Esophagus muscularis mucosa (tissue), 4 donors: ENCODE measurements around the gene MEGF9. TPM values are rescaled to one million over a fixed set of nuclear protein-coding genes. Genes with fewer than 3 reads are reported as not detected.

Experiments
- DNase-seq: peaks from one replicate; pipeline ENCODE4 v3.0.0-alpha.2; 2017; ENCODE audit errors: extremely low spot score
- H3K27ac ChIP-seq, 4 donors: fragments of 200-600 bp; sonication (generic); replicated peaks in 1 of 4; 1 replicate in 3 of 4; 2 replicates in 1 of 4; pipeline ENCODE4 v1.5.1; 2016 to 2019; ENCODE audit warnings: mild to moderate bottlenecking in 1 of 4
- H3K27me3 ChIP-seq, 4 donors: fragments of 200-600 bp; sonication (generic); one replicate each; pipeline versions ENCODE4 v1.5.1 to v1.6.0; 2016 to 2019
- H3K36me3 ChIP-seq, 4 donors: fragments of 200-600 bp; sonication (generic); one replicate each; pipeline ENCODE4 v1.5.1; 2016 to 2019
- H3K4me1 ChIP-seq, 4 donors: fragments of 200-600 bp; sonication (generic); one replicate each; pipeline ENCODE4 v1.5.1; 2016 to 2019
- H3K4me3 ChIP-seq, 4 donors: fragments of 200-600 bp; sonication (generic); 1 replicate in 2 of 4; 2 replicates in 2 of 4; pipeline ENCODE4 v1.5.1; 2016 to 2019; ENCODE audit warnings: mild to moderate bottlenecking in 4 of 4, moderate library complexity in 1 of 4
- H3K9me3 ChIP-seq, 4 donors: fragments of 200-600 bp; sonication (generic); 1 replicate in 3 of 4; 2 replicates in 1 of 4; pipeline ENCODE4 v1.5.1; 2016 to 2019
- CTCF ChIP-seq, 3 experiments: fragments of 200-600 bp in 2 of 3; fragments of 450-650 bp in 1 of 3; sonication (generic) in 2 of 3; IDR thresholded peaks; one replicate each; pipeline ENCODE4 v1.5.1; 2017 to 2019; ENCODE audit warnings: antibody characterized with exemption in 3 of 3, mild to moderate bottlenecking in 2 of 3, moderate library complexity in 1 of 3
- EP300 ChIP-seq: sonication (generic); formaldehyde crosslinking; IDR thresholded peaks from one replicate; pipeline ENCODE4 v1.6.1; 2017; ENCODE audit warnings: antibody characterized with exemption
- POLR2A ChIP-seq: fragments of 450-650 bp; IDR thresholded peaks from one replicate; pipeline ENCODE4 v1.6.1; 2017; ENCODE audit warnings: antibody characterized with exemption, moderate library complexity, mild to moderate bottlenecking, low read depth
- POLR2AphosphoS5 ChIP-seq, 2 donors: sonication (generic); formaldehyde crosslinking; IDR thresholded peaks; one replicate each; pipeline ENCODE4 v1.6.1; 2017; ENCODE audit warnings: antibody characterized with exemption in 2 of 2
- WGBS: methylation state at CpG from one replicate; pipeline ENCODE4 v1.1.5; 2018; 5-methylcytosine and 5-hydroxymethylcytosine counted together
- intact Hi-C: fragments of 100-400 bp; cut with DNase I; formaldehyde crosslinking; loops from one replicate; pipeline ENCODE4 v1.15.1; 2023
- total RNA-seq, 4 donors: library from RNA; depleted of rRNA; stranded (reverse); fragments of >200 nt; gene quantifications; one replicate each; pipeline versions ENCODE4 v1.1.0 to v1.2.1, GENCODE V29; 2016

Gene MEGF9
- total RNA-seq, 4 donors from 2014 or later, result 17.1 to 23.1 (median 18.9) TPM

GRCh38 chr9:120663380-120663779 lies 50.9 kb downstream of the MEGF9 start:
- H3K9me3 ChIP-seq, result no peaks in the 10 kb centered on the region
- no peak overlapping the region for H3K4me3 ChIP-seq
- no peaks in the 10 kb centered on the region for H3K36me3 ChIP-seq
- intact Hi-C loops, result no loop called here
- no peak for DNase-seq
- H3K27ac ChIP-seq, result no peak overlapping the region
- TF ChIP-seq POLR2AphosphoS5 (IDR thresholded peaks at IDR 0.05) (no peak), POLR2A (no peak), CTCF (IDR thresholded peaks at IDR 0.05) (no peak), EP300 (no peak)
- 75% methylated on average over 3 of the region's 3 CpGs for WGBS
- peaks cover 3 to 14% (median 6%) of the 10 kb centered on the region in 4 donors for H3K4me1 ChIP-seq
- H3K27me3 ChIP-seq, result no peaks in the 10 kb centered on the region

- H3K27ac ChIP-seq, result no peak overlapping the region
Measured at GRCh38 chr9:120662513-120662912, 51.8 kb downstream of the MEGF9 start.

GRCh38 chr9:120659676-120660075 lies 54.6 kb downstream of the MEGF9 start:
- H3K27ac ChIP-seq, result no peak overlapping the region
- WGBS, result 86% methylated on average over 2 of the region's 2 CpGs

More at GRCh38 chr9:120662513-120662912, 51.8 kb downstream of the MEGF9 start:
- Histone ChIP-seq H3K36me3 (no peaks in the 10 kb centered on the region), H3K9me3 (no peaks in the 10 kb centered on the region), H3K4me1 (peaks cover 0 to 12% (median 2%) of the 10 kb centered on the region in 4 donors), H3K27me3 (no peaks in the 10 kb centered on the region), H3K4me3 (no peak overlapping the region)
- WGBS, result 97% methylated on average over 8 of the region's 8 CpGs
- TF ChIP-seq POLR2A (no peak), EP300 (no peak), CTCF (IDR thresholded peaks at IDR 0.05) (no peak), POLR2AphosphoS5 (IDR thresholded peaks at IDR 0.05) (no peak)
- DNase-seq, result no peak
- intact Hi-C loops, result no loop called here

GRCh38 chr9:120659209-120659608 lies 55.1 kb downstream of the MEGF9 start:
- Histone ChIP-seq H3K4me1 (peaks cover 0 to 12% (median 2%) of the 10 kb centered on the region in 4 donors), H3K27ac (no peak overlapping the region), H3K9me3 (no peaks in the 10 kb centered on the region), H3K4me3 (no peak overlapping the region), H3K27me3 (no peaks in the 10 kb centered on the region), H3K36me3 (no peaks in the 10 kb centered on the region)
- no peak for DNase-seq
- 65% methylated on average over 3 of the region's 3 CpGs for WGBS
- intact Hi-C loops, result no loop called here
- TF ChIP-seq POLR2A (no peak), EP300 (no peak), CTCF (IDR thresholded peaks at IDR 0.05) (no peak), POLR2AphosphoS5 (IDR thresholded peaks at IDR 0.05) (no peak)

More at GRCh38 chr9:120659676-120660075, 54.6 kb downstream of the MEGF9 start:
- no peaks in the 10 kb centered on the region for H3K36me3 ChIP-seq
- H3K27me3 ChIP-seq, result no peaks in the 10 kb centered on the region
- TF ChIP-seq CTCF (IDR thresholded peaks at IDR 0.05), result no peak
- TF ChIP-seq EP300, result no peak
- TF ChIP-seq POLR2A, result no peak
- no peak for TF ChIP-seq POLR2AphosphoS5 (IDR thresholded peaks at IDR 0.05)
- H3K4me3 ChIP-seq, result no peak overlapping the region
- no peak for DNase-seq
- no peaks in the 10 kb centered on the region for H3K9me3 ChIP-seq
- peaks cover 0 to 12% (median 2%) of the 10 kb centered on the region in 4 donors for H3K4me1 ChIP-seq
- intact Hi-C loops, result no loop called here

- Histone ChIP-seq H3K9me3 (no peaks in the 10 kb centered on the region), H3K4me3 (no peak overlapping the region), H3K27me3 (no peaks in the 10 kb centered on the region), H3K36me3 (no peaks in the 10 kb centered on the region), H3K27ac (no peak overlapping the region), H3K4me1 (peaks cover 0 to 5% (median 0%) of the 10 kb centered on the region in 4 donors)
- intact Hi-C loops, result no loop called here
- no peak for DNase-seq
- no peak for TF ChIP-seq POLR2A
- no peak for TF ChIP-seq CTCF (IDR thresholded peaks at IDR 0.05)
- 78% methylated on average over 4 of the region's 4 CpGs for WGBS
Measured at GRCh38 chr9:120655005-120655622, 59.2 kb downstream of the MEGF9 start.
